Vagina (tissue), 2 donors: Measurements from ENCODE around the gene IGSF5. TPM values are rescaled to one million over a fixed set of nuclear protein-coding genes. Genes with fewer than 3 reads are reported as not detected.
A peak's percentile ranks its signal among the peaks of the same experiment; 100 is the strongest.

Experiments
- DNase-seq, 2 donors: peaks; one replicate each; pipeline ENCODE4 v3.0.0-alpha.2; 2017; ENCODE audit errors: extremely low spot score in 2 of 2
- H3K27ac ChIP-seq: fragments of 200-600 bp; sonication (generic); one replicate; pipeline ENCODE4 v1.5.1; 2019
- H3K27me3 ChIP-seq: fragments of 200-600 bp; sonication (generic); one replicate; pipeline ENCODE4 v1.5.1; 2019
- H3K36me3 ChIP-seq, 2 donors: fragments of 200-600 bp; sonication (generic); one replicate each; pipeline ENCODE4 v1.5.1; 2017 to 2019
- H3K4me1 ChIP-seq: fragments of 200-600 bp; sonication (generic); one replicate; pipeline ENCODE4 v1.5.1; 2019
- H3K4me3 ChIP-seq, 2 donors: fragments of 200-600 bp; sonication (generic); 1 replicate in 1 of 2; 2 replicates in 1 of 2; pipeline ENCODE4 v1.5.1; 2016 to 2019
- H3K9me3 ChIP-seq: fragments of 200-600 bp; sonication (generic); one replicate; pipeline ENCODE4 v1.5.1; 2019
- POLR2A ChIP-seq, 2 donors: fragments of 450-650 bp; IDR thresholded peaks; one replicate each; pipeline ENCODE4 v1.6.1; 2017; ENCODE audit warnings: antibody characterized with exemption in 2 of 2, mild to moderate bottlenecking in 2 of 2, moderate library complexity in 2 of 2
- POLR2AphosphoS5 ChIP-seq, 2 donors: sonication (generic); formaldehyde crosslinking; IDR thresholded peaks; one replicate each; pipeline ENCODE4 v1.9.0; 2017; ENCODE audit warnings: antibody characterized with exemption in 2 of 2, mild to moderate bottlenecking in 2 of 2, low read depth in 1 of 2; ENCODE audit not compliant: insufficient read depth in 1 of 2
- intact Hi-C: fragments of 100-400 bp; cut with DNase I; formaldehyde crosslinking; loops from one replicate; pipeline ENCODE4 v1.15.1; 2023
- total RNA-seq: library from RNA; depleted of rRNA; stranded (reverse); fragments of >200 nt; gene quantifications from one replicate; pipeline ENCODE4 v1.2.3, GENCODE V29; 2016
- TF ChIP-seq, protein P1 (sequence below), 3 experiments: fragments of 450-650 bp in 2 of 3; fragments of 200-600 bp in 1 of 3; sonication (generic) in 1 of 3; IDR thresholded peaks; one replicate each; pipeline ENCODE4 v1.5.1; 2017 to 2019; ENCODE audit warnings: antibody characterized with exemption in 3 of 3, mild to moderate bottlenecking in 2 of 3, moderate library complexity in 2 of 3

IGSF5 gene
- total RNA-seq, 1 donor from 2014 or later, result not detected

DNA sequence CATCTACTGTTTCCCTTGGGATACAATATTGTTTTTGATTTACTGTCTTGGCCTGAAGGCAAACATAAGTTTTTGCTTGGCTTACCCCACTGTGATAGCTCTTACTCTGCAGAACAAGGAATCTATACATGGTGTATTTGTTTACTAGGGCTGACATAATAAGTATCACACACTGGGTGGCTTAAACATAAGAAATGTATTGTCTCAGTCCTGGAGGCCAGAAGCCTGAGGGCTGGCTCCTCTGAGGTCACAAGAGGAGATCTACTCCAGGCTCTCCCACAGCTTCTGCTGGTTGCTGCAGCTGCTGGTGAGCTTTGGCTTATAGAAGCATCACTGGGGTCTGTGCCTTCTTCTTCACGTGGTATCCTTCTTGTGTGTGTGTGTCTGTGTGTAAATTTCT lies 30.7 kb upstream of the IGSF5 start:
- no peaks in the 10 kb centered on the region for H3K36me3 ChIP-seq
- TF ChIP-seq POLR2AphosphoS5 (IDR thresholded peaks at IDR 0.05; ENCODE audit: insufficient read depth in 1 of 2, low read depth in 1 of 2) (no peak), POLR2A (IDR thresholded peaks at IDR 0.05) (no peak)
- TF ChIP-seq, protein P1, sequence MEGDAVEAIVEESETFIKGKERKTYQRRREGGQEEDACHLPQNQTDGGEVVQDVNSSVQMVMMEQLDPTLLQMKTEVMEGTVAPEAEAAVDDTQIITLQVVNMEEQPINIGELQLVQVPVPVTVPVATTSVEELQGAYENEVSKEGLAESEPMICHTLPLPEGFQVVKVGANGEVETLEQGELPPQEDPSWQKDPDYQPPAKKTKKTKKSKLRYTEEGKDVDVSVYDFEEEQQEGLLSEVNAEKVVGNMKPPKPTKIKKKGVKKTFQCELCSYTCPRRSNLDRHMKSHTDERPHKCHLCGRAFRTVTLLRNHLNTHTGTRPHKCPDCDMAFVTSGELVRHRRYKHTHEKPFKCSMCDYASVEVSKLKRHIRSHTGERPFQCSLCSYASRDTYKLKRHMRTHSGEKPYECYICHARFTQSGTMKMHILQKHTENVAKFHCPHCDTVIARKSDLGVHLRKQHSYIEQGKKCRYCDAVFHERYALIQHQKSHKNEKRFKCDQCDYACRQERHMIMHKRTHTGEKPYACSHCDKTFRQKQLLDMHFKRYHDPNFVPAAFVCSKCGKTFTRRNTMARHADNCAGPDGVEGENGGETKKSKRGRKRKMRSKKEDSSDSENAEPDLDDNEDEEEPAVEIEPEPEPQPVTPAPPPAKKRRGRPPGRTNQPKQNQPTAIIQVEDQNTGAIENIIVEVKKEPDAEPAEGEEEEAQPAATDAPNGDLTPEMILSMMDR (IDR thresholded peaks at IDR 0.05), result no peak
- H3K4me3 ChIP-seq, result no peak overlapping the region
- intact Hi-C loops, result no loop called here
- no peak overlapping the region for H3K27ac ChIP-seq
- DNase-seq, result no peak
- no peaks in the 10 kb centered on the region for H3K4me1 ChIP-seq
- no peaks in the 10 kb centered on the region for H3K9me3 ChIP-seq
- no peaks in the 10 kb centered on the region for H3K27me3 ChIP-seq

DNA sequence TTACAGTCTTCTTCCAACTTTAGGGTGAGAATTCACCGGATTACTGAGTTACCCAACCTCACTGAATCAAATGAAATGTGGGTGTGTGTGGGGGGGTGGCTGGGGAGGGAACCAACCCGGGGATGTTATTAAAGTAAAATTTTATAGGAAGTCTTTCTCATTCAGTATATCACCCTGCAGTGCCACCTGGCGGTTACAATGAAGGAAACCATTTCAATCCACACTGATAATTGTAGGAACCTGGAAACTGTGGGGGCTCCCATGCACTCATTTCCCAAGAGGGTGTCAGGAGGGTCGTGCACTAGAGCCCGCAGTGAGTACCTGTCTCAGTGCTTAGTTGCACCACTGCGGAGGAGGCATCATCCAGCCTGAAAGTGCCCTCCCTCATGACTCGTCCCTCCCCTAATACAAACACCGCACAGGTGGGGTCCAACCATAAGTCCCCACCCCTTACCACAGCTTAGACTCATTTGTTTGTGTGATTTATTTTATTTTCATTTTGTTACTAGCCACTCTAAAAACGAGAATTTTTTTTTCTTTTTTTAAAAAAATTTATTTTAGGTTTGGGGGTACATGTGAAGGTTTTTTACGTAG lies 29.1 kb upstream of the IGSF5 start:
- Histone ChIP-seq H3K9me3 (no peaks in the 10 kb centered on the region), H3K36me3 (no peaks in the 10 kb centered on the region), H3K4me1 (no peaks in the 10 kb centered on the region), H3K27ac (no peak overlapping the region), H3K4me3 (no peak overlapping the region), H3K27me3 (no peaks in the 10 kb centered on the region)
- no peak for DNase-seq
- TF ChIP-seq POLR2A (IDR thresholded peaks at IDR 0.05) (no peak), POLR2AphosphoS5 (IDR thresholded peaks at IDR 0.05; ENCODE audit: insufficient read depth in 1 of 2, low read depth in 1 of 2) (no peak)
- TF ChIP-seq, protein P1 (IDR thresholded peaks at IDR 0.05), result peak; percentile 34 to 76 (median 51)
- intact Hi-C loops, result loop anchor here (5.0 kb wide), 1 partner anchor 189 kb away; no protein-coding TSS in a partner anchor

DNA sequence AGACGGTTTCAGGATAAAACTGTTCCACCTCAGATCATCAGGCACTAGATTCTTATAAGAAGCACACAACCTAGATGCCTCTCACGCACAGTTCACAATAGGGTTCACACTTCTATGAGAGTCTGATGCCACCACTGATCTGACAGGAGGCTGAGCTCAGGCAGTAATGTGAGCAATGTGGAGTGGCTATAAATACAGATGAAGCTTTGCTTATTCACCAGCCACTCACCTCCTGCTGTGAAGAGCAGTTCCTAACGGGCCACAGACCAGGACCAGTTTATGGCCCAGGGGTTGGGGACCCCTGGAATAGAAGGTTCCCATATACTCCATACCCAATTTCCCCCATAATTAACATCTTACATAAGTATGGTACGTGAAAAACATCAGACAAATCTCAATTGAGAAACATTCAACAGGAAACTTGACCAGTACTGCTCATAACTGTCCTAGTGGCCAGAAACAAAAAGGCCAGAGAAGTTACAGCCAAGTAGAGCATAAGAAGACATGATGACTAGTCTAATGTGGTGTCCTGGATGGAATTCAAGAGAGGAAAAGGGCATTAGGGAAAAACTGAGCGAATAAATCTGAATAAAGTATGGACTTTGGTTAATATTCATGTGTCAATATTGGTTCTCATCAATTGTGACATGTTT lies 24.7 kb upstream of the IGSF5 start:
- Histone ChIP-seq H3K27ac (no peak overlapping the region), H3K27me3 (no peaks in the 10 kb centered on the region), H3K4me1 (no peaks in the 10 kb centered on the region), H3K9me3 (no peaks in the 10 kb centered on the region), H3K4me3 (no peak overlapping the region), H3K36me3 (no peaks in the 10 kb centered on the region)
- no peak for DNase-seq
- intact Hi-C loops, result no loop called here
- TF ChIP-seq POLR2AphosphoS5 (IDR thresholded peaks at IDR 0.05; ENCODE audit: insufficient read depth in 1 of 2, low read depth in 1 of 2), result no peak
- TF ChIP-seq, protein P1 (IDR thresholded peaks at IDR 0.05), result no peak
- TF ChIP-seq POLR2A (IDR thresholded peaks at IDR 0.05), result no peak

DNA sequence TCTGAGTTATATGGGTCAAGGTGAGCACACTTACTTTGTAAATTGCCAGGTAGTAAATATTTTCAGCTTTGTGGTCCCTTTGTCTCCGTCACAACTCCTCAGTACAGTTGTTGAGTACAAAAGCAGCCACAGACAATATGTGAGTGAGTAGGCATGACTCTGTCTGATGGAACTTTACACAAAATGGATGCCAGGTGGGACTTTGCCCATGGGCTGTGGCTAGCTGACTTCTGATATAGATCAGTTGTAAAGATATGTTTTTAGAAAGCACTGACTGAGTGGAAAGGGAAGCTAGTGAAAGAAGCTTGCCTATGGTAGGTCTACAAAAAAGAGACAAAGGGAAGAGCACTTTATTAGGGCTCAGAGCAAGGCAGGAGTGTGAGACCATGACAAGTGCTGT lies 23.1 kb upstream of the IGSF5 start:
- Histone ChIP-seq H3K36me3 (no peaks in the 10 kb centered on the region), H3K4me1 (no peaks in the 10 kb centered on the region), H3K27ac (no peak overlapping the region), H3K9me3 (no peaks in the 10 kb centered on the region), H3K4me3 (no peak overlapping the region), H3K27me3 (no peaks in the 10 kb centered on the region)
- no peak for TF ChIP-seq POLR2AphosphoS5 (IDR thresholded peaks at IDR 0.05; ENCODE audit: insufficient read depth in 1 of 2, low read depth in 1 of 2)
- TF ChIP-seq, protein P1 (IDR thresholded peaks at IDR 0.05), result no peak
- no peak for TF ChIP-seq POLR2A (IDR thresholded peaks at IDR 0.05)
- intact Hi-C loops, result no loop called here
- no peak for DNase-seq

DNA sequence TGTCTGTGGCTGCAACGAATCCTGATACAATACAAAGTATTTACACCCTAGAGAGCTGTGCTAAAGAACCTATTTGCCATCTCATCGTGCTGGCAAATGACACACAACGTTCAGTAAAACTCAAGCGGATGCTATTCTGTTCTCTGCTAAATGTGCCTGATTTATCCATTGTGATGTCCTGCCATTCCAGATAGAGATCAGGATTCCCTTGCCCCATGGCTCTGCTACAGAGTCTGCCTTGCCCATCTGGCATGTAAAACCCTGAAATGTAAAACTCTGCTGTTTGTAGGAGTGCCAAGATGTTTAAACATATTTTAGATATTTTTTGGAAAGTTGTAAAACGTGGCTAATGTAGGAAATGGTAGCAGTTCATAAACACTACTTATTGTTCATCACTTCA lies 20.0 kb upstream of the IGSF5 start:
- H3K36me3 ChIP-seq, result no peaks in the 10 kb centered on the region
- H3K27ac ChIP-seq, result no peak overlapping the region
- H3K4me3 ChIP-seq, result no peak overlapping the region
- H3K27me3 ChIP-seq, result no peaks in the 10 kb centered on the region
- TF ChIP-seq, protein P1 (IDR thresholded peaks at IDR 0.05), result no peak
- TF ChIP-seq POLR2AphosphoS5 (IDR thresholded peaks at IDR 0.05; ENCODE audit: insufficient read depth in 1 of 2, low read depth in 1 of 2) (no peak), POLR2A (IDR thresholded peaks at IDR 0.05) (no peak)
- intact Hi-C loops, result no loop called here
- no peak for DNase-seq
- H3K4me1 ChIP-seq, result no peaks in the 10 kb centered on the region
- H3K9me3 ChIP-seq, result no peaks in the 10 kb centered on the region
